Osteoblast (primary cell): Measurements from ENCODE around the gene ADAMTS14. TPM values are rescaled to one million over a fixed set of nuclear protein-coding genes. Genes with fewer than 3 reads are reported as not detected.

ENCODE experiments used
- DNase-seq: peaks from one replicate; pipeline ENCODE4 v3.0.0; 2011; ENCODE audit warnings: low spot score, mixed read lengths; ENCODE audit not compliant: insufficient read length; ENCODE audit errors: missing footprints
- H2AFZ ChIP-seq: 2 replicates; pipeline ENCODE4 v1.6.0; 2011; ENCODE audit warnings: mild to moderate bottlenecking, low read length
- H3K27ac ChIP-seq: 2 replicates; pipeline ENCODE4 v1.5.1; 2011; ENCODE audit warnings: mild to moderate bottlenecking, low read depth, low read length, moderate library complexity
- H3K27me3 ChIP-seq: 2 replicates; pipeline ENCODE4 v1.6.0; 2012; ENCODE audit warnings: mild to moderate bottlenecking, control low read depth, inconsistent platforms, low read length, moderate library complexity; ENCODE audit not compliant: insufficient read depth
- H3K36me3 ChIP-seq: 2 replicates; pipeline ENCODE4 v1.5.1; 2011; ENCODE audit warnings: mild to moderate bottlenecking, low read length, control low read depth, moderate library complexity; ENCODE audit not compliant: insufficient read depth
- H3K4me1 ChIP-seq: 2 replicates; pipeline ENCODE4 v1.5.1; 2011; ENCODE audit warnings: mild to moderate bottlenecking, low read length, control low read depth, moderate library complexity; ENCODE audit not compliant: insufficient read depth
- H3K4me2 ChIP-seq: 2 replicates; pipeline ENCODE4 v1.6.0; 2011; ENCODE audit warnings: mild to moderate bottlenecking, low read length; ENCODE audit not compliant: insufficient read depth
- H3K4me3 ChIP-seq: fragments of 200-600 bp; sonication (generic); 3 replicates; pipeline ENCODE4 v1.5.1; 2012; ENCODE audit warnings: mild to moderate bottlenecking, low read length, inconsistent platforms; ENCODE audit not compliant: insufficient read depth
- H3K79me2 ChIP-seq: 2 replicates; pipeline ENCODE4 v1.6.0; 2012; ENCODE audit warnings: mild to moderate bottlenecking, low read length, control low read depth, inconsistent platforms; ENCODE audit not compliant: insufficient read depth
- H3K9me3 ChIP-seq: 2 replicates; pipeline ENCODE4 v1.5.1; 2011; ENCODE audit warnings: low read depth, low read length, control low read depth
- H4K20me1 ChIP-seq: 2 replicates; pipeline ENCODE4 v1.6.0; 2012; ENCODE audit warnings: mild to moderate bottlenecking, low read length, control low read depth; ENCODE audit not compliant: insufficient read depth
- CTCF ChIP-seq: IDR thresholded peaks from 2 replicates; pipeline ENCODE4 v1.5.1; 2011; ENCODE audit warnings: mild to moderate bottlenecking, low read depth, low read length, moderate library complexity; ENCODE audit errors: extremely low read depth
- total RNA-seq: library from RNA; depleted of rRNA; stranded (reverse); fragments of >200 nt; gene quantifications from 2 replicates; pipeline ENCODE4 v1.2.3, GENCODE V29; 2012

The ADAMTS14 gene
- total RNA-seq, 1 donor: 2.9 TPM

- peak; percentile 51 for DNase-seq
- Histone ChIP-seq H2AFZ (no peak overlapping the region), H3K4me2 (no peak overlapping the region), H3K27ac (no peak overlapping the region), H4K20me1 (no peaks in the 10 kb centered on the region), H3K4me3 (no peak overlapping the region), H3K9me3 (no peaks in the 10 kb centered on the region), H3K27me3 (peaks cover 10% of the 10 kb centered on the region), H3K79me2 (no peaks in the 10 kb centered on the region), H3K4me1 (no peaks in the 10 kb centered on the region), H3K36me3 (no peaks in the 10 kb centered on the region)
- no peak for TF ChIP-seq CTCF
Observed at GRCh38 chr10:70780772-70781171, 108.5 kb downstream of the ADAMTS14 start.

GRCh38 chr10:70781461-70782051, 109.2 kb downstream of the ADAMTS14 start:
- H3K4me3 ChIP-seq: no peak overlapping the region
- DNase-seq: peak; percentile 39
- TF ChIP-seq CTCF: no peak
- no peaks in the 10 kb centered on the region for H3K79me2 ChIP-seq
- peaks cover 12% of the 10 kb centered on the region for H3K27me3 ChIP-seq
- H3K4me2 ChIP-seq: no peak overlapping the region
- H2AFZ ChIP-seq: no peak overlapping the region
- H4K20me1 ChIP-seq: no peaks in the 10 kb centered on the region
- peaks cover 2% of the 10 kb centered on the region for H3K4me1 ChIP-seq
- H3K36me3 ChIP-seq: no peaks in the 10 kb centered on the region
- no peaks in the 10 kb centered on the region for H3K9me3 ChIP-seq
- H3K27ac ChIP-seq: no peak overlapping the region

- H3K36me3 ChIP-seq: no peaks in the 10 kb centered on the region
- H3K27me3 ChIP-seq: peaks cover 12% of the 10 kb centered on the region
- no peak overlapping the region for H3K4me2 ChIP-seq
Observed at GRCh38 chr10:70782086-70782745, 109.9 kb downstream of the ADAMTS14 start.

More at GRCh38 chr10:70782086-70782745, 109.9 kb downstream of the ADAMTS14 start:
- TF ChIP-seq CTCF: no peak
- no peak overlapping the region for H3K4me3 ChIP-seq
- H3K4me1 ChIP-seq: peaks cover 6% of the 10 kb centered on the region
- no peak overlapping the region for H3K27ac ChIP-seq
- H2AFZ ChIP-seq: no peak overlapping the region
- DNase-seq: peak; percentile 66
- H4K20me1 ChIP-seq: no peaks in the 10 kb centered on the region
- H3K9me3 ChIP-seq: no peaks in the 10 kb centered on the region
- H3K79me2 ChIP-seq: no peaks in the 10 kb centered on the region
